Measurements from ENCODE around the gene GRIK3. TPM values are rescaled to one million over a fixed set of nuclear protein-coding genes. Genes with fewer than 3 reads are reported as not detected.

The GRIK3 gene
- total RNA-seq, 1 experiment from 2014 or later: 5.5 TPM

GRCh38 chr1:36834586-36834985 lies 199.7 kb downstream of the GRIK3 start (continued):
- TF ChIP-seq PRDM15 (CRISPR knock-in tag; IDR thresholded peaks at IDR 0.05) (no peak), E2F5 (CRISPR knock-in tag; IDR thresholded peaks at IDR 0.05) (no peak), AFF4 (CRISPR knock-in tag; IDR thresholded peaks at IDR 0.05; ENCODE audit: borderline replicate concordance) (no peak)

GRCh38 chr1:36831186-36831810 lies 203.0 kb downstream of the GRIK3 start:
- TF ChIP-seq NFE2L1 (CRISPR knock-in tag; IDR thresholded peaks at IDR 0.05) (no peak), TEAD1 (CRISPR knock-in tag; IDR thresholded peaks at IDR 0.05) (no peak), ZNF138 (CRISPR knock-in tag; conservative IDR thresholded peaks at IDR 0.05) (no peak)
- ChIA-PET POLR2A (no interaction called here), CTCF (no interaction called here)
- Mint-ChIP-seq H3K27ac (no peak overlapping the region), H3K36me3 (no peaks in the 10 kb centered on the region), H3K4me1 (peaks cover 13% of the 10 kb centered on the region), H3K4me3 (no peak overlapping the region), H3K27me3 (ENCODE audit: low read depth) (no peaks in the 10 kb centered on the region; the same call in 1 of the 2 replicates), H3K9me3 (no peaks in the 10 kb centered on the region)
- DNase-seq (ENCODE audit: low spot score) (no peak), ATAC-seq (no peak)

- DNase-seq (ENCODE audit: low spot score) (no peak), ATAC-seq (no peak)
- Mint-ChIP-seq H3K36me3 (no peaks in the 10 kb centered on the region), H3K27ac (no peak overlapping the region), H3K4me1 (peaks cover 13% of the 10 kb centered on the region), H3K9me3 (no peaks in the 10 kb centered on the region), H3K27me3 (ENCODE audit: low read depth) (peaks cover 4% of the 10 kb centered on the region; the same call in 1 of the 2 replicates), H3K4me3 (no peak overlapping the region)
- ChIA-PET POLR2A (no interaction called here), CTCF (no interaction called here)
- TF ChIP-seq PRRX2 (CRISPR knock-in tag; IDR thresholded peaks at IDR 0.05): no peak
- no peak for TF ChIP-seq MLX (CRISPR knock-in tag; IDR thresholded peaks at IDR 0.05)
- no peak for TF ChIP-seq HMGXB4 (CRISPR knock-in tag; IDR thresholded peaks at IDR 0.05)
- no peak for TF ChIP-seq RELA (CRISPR knock-in tag; IDR thresholded peaks at IDR 0.05; ENCODE audit: borderline replicate concordance)
- TF ChIP-seq TCF7 (CRISPR knock-in tag; IDR thresholded peaks at IDR 0.05; ENCODE audit: low read depth): no peak
- no peak for TF ChIP-seq ZNF263 (CRISPR knock-in tag; IDR thresholded peaks at IDR 0.05; ENCODE audit: low read depth)
- TF ChIP-seq CTCF (IDR thresholded peaks at IDR 0.05): no peak
- no peak for TF ChIP-seq ARID4B (CRISPR knock-in tag; IDR thresholded peaks at IDR 0.05; ENCODE audit: borderline replicate concordance)
- TF ChIP-seq ZBTB21 (CRISPR knock-in tag; IDR thresholded peaks at IDR 0.05; ENCODE audit: borderline replicate concordance): no peak
These were observed 204.4 kb downstream of the GRIK3 start for GRCh38 chr1:36829961-36830360.

Data from WTC11 (cell line).